HG03039 (cell line): ENCODE data around the gene MAML2.

Experiments
- ATAC-seq: cut with Tn5 transposase; IDR thresholded peaks from one replicate; pipeline ENCODE4 v1.9.1; 2021; ENCODE audit warnings: mild to moderate bottlenecking, moderate library complexity; ENCODE audit not compliant: unreplicated experiment

Gene MAML2

DNA sequence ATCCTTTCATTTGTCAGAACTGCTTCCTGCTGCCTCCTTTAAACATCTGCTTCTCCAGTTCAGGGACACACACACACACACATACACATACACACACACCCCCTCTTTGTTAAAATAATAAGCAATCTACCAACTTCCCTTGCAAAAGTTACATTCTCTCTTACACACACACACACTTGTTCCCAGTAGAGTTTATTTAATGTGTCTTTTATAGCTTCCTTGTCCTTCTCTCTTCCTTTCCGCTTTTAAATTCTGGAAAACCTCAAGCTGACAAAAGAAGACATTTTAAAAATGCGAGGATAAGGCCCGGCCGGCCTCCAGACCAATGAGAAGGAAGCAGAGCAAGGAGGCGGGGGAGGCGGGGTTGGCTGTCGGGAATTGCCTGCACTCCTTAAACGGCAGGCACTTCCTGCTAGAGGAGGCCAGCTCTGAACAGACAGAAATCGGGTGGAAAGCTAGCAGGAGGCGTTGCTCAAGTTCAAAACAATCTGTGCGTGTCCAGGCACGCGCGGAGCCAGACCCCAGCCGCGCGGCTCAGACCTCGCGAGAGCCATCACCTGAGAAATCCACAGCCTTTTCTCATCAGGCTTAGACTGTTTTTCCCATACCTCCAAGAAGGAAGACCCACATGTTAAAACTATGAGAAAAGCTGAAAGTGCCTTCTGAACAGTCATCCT, 99.9 kb downstream of the MAML2 start:
- ATAC-seq, result peak; percentile 94

DNA sequence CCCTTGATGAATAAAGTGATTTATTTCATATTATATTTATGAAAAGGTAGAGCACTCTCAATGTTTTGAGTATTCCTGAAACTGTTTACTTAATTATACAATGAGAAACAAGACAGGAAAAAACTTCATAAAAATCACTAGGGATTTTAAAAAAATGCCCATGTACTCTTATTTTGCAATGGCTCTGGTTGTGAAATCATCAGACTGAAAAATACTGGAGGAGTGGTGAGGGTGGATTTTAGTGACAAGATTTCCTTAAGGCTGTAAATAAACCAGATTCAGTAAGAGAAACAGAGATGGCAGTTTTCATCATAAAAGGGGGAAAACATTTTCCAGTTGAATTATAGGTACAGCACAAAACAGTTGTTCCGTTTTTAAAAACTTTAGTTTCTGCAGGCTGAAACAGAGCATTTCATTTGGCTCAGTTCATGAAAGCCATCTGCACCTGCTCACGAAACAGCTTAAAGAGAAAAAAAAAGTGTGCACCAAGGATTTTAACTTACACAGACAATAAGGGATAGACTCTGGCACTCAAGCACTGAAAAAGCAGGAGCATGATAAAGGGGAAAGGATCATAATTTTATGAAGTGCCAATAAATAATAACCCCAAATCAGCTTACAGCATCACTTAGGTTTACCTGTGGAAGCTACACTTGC, 100.7 kb downstream of the MAML2 start:
- no peak for ATAC-seq

DNA sequence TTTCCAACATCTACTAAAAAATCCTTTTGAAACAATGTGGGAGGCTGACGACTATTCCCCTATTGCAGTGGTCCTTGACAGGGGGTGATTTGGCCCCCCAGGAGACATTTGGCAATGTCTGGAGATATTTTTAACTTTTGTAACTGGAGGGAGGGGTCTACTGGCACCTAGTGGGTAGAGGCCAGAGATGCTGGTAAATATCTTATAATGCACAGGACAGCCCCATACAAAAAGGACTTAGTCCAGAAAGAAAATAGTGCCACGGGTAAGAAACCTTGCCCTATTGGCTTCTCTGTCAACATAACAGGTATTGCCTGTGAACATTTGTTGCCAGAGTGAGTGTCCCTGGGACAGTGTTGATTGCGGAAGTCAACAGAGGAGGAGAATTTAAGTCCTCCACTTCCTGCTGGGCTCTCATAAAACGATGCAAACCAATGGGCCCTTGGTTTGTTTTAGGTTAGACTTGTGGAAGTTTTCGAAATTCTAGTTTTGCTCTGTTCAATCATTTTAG, 101.6 kb downstream of the MAML2 start:
- no peak for ATAC-seq

DNA sequence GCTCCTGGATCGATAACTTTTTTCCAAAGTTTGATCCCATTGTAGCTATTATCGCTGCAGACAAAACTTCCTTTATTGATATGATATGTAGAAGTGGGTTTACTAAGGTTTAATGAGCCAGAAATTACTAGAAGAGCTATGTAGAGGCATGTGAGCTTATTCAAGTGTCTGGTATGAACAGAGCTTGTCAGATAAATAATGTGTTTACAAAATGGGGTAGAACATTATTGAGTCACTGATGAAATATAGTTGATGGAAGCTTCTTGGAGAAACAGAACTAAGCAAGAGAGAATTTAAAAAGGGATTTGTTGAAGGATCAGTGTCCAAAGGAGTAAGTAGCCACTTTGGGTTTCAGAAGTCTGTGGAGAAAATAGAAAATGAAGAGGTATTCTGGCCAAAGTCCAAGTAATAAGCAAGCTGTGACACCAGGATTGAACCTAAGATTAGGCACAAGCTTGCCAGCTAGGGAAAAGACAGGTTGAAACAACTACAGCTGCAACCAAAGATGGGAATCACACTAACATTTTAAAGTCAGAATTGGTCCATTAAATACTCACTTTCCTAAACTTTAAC, 104.3 kb downstream of the MAML2 start:
- ATAC-seq, result no peak

DNA sequence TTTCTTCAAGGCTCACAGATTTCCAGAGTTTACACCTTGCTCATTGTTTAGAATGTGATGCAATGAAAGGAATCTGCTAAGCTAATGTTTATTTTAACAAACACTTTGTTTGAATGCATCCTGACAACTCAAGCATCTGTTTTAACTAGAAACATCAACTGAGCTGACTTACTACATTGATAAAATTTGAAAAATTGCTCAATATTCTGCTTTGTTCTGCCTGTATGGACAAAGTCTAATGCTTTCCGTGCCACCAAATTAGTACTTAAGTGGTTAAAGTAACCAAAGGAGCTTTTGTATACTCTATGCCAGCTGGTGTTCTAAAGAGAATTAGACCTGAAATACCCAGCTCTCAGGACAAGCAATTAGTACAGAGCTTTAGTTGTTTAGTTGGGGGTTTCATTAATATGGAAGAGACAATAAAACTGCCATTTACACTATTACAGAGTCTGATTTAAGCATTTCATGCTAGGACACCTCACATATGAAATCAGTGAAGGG, 105.2 kb downstream of the MAML2 start:
- ATAC-seq, result no peak

DNA sequence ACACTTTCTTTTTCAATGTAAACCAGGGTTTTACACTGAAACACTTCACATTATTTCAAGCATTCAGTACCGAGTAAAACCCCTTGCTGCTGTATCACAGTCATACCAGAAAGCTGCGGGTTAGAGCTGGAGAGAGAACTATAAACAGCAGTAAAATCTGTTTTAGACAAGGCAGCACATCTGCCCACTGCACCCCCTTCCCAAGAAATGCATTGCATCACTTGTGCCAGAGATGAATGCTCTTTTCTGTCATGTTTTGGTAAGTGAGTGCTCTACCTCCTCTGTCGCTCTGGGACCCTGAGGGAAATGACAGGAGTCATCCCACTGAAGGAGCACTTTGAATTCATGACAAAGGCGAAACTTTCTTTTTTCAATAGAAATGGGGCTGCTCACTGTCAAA, 107.2 kb downstream of the MAML2 start:
- ATAC-seq, result peak; percentile 91

DNA sequence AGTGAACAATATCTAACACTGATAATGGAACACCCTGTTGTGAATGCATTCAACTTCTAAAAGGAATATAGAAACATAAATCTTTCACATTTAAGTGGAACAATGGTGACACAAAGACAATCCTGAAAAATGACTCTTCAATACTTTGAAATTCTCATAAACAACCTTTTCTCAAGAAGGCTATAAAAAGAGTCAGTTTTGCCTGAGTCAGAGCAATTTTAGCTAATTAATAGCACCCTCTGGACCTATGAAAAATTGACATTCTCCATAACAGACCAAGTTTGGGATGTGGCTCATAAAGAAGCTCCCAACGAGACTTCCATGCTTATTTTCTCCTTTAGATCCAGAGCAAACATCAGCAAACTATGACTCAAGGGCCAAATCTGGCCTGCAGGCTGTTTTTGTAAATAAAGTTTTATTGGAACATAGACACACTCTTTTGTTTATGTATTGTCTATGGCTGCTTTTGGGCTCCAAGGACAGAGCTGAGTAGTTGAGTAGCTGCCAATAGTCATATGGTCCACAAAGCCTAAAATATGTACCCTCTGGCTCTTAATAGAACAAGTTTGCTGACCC, 108.0 kb downstream of the MAML2 start:
- no peak for ATAC-seq

DNA sequence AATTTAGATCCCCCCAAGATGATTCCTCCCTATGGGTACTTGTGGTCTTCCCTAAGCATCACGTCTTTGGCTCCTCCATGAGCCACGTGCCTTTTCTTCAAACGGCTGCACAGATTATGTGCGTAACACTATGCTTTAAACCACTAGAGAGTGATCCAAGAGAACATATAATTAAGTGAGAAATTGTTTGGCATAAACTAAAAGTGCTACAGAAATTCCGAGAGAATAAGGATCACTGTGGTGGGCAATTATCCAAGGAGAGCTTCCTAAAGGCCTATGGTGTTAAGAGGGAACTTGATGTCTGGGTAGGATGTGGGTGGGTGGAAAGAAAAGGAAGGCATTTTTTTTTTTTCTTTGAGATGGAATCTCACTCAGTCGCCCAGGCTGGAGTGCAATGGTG, 110.9 kb downstream of the MAML2 start:
- no peak for ATAC-seq

DNA sequence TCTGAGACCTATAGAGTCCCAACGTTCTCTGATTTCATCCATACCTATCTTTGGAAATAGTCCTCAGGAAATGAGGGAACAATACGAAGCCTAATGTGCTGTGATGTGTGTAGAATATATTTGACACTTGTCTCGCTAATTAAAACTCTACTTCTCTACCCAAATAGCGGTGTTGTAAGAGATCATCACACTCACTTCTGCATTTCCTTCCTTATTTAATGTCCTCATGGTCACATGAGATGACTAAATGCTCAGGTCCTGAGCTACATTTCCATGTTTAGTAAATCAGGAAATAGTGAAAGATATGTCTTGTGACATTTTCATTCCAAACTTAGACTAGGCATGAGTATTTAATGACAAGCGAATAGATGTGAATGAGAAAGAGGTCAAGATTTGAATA, 112.3 kb downstream of the MAML2 start:
- no peak for ATAC-seq

DNA sequence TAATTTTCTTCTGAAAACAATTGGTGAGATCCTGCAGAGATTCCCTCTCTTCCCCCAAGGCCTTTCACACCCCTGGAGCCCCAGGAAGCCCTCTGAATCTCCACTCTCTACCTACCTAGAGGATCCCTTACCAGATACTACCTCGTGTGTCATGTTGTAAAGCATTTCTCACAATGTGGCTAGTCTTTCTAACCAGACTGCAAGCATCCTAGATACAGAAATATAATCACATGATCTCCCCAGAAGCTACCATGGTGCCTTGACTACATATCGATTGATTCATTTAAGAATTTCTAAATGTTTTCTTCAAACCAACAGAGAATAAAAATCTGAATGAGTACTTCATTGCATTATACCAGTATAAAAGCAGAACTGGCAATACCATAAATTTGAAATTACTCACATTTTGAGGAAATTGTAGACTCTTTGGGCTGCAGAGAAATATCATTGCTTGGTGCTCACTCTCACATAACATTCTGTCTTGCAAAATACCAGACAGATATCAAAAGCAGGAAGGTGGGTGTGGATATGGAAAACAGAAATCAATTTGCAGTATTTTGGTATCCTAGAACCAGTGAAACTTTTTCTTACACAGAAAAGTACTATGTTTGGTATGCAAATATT, 113.5 kb downstream of the MAML2 start:
- no peak for ATAC-seq

DNA sequence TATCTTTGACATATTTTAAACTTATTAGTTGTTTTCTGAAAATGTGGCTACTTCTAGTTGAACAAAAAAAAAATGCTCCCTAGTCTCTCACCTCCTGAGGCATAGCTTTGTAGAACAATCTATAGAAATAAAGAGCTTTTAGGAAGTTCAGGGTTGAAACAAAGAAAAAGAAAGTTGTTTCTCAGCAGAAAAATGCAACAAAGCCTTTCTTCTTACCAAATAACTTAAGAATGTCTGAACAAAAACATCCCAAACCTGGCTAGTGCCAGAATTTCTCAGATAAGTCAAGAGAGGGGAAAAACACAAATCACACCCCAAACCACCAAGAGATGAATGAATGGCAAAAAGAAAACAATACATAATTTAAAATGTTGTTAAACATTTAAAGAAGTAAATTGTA, 114.1 kb downstream of the MAML2 start:
- ATAC-seq, result no peak

DNA sequence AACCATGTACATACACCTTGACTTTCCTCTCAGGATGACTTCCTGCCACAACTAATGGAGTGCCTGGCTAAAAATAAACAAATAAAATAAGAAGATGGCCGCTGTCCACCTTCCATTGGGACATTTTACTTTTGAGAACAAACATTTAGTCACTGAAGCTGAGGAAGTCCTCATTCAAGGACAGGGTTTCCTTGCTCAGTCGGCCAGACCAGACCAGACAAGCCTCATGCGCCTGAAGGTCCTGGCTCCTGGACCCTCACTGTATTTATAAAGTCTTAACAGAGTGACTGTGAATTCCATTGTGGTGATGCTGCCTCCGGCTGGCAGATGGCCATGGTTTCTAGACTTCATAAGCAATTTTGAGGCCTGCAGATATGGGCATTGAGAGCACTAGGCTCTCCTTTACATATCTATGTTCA, 114.5 kb downstream of the MAML2 start:
- no peak for ATAC-seq

DNA sequence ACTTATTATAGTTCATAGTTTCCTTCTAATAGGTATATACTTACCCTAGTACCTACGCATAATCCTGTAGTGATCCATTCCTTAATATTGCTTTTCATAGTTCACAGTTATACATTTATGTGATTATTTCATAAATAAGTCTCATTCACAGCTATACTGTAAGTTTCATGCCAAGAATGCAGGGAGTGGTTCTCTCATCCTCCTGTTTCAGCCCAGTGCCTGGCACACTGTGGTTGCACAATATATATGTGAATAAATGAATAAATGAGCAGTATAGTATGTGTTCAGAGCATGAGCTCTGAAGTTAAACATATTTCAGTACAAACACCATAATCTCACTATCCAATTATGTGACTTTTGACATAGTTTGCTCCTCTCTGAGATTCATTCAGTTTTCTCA, 115.8 kb downstream of the MAML2 start:
- no peak for ATAC-seq

DNA sequence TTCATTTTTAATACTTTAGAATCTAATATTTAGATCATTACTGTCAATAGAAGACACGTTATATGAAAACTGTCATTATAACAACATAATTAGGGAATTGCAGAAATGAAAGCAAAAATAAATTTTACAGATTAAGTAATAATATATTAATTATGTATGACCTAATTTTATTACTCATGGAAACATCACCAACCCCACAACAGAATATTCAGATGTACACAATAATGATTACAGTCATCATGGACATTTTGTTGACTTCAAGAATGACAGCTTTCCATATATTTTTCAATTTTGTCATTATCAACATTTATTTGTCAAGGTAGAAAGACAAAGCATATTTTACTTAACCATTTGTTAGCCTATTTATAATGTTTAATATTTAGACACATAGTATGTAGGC, 119.9 kb downstream of the MAML2 start:
- no peak for ATAC-seq

DNA sequence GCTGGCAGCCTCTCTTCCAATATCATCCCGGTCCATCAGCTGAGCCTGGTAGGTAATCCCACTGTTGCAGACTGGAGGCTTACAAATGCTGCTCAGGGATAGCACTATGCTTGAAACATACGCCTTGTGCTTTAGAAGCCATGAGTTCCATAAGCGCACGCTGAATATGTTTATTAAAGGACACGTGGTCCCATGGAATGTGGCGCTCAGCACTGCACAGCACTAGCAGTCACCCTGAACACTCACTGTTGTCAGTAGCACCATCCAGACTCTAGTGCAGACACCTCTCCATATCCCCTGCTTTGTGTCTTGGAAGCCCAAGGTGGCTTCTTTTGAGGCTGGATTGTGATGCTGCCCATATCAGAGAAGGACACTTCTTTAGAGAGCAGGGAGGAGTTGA, 120.9 kb downstream of the MAML2 start:
- no peak for ATAC-seq

DNA sequence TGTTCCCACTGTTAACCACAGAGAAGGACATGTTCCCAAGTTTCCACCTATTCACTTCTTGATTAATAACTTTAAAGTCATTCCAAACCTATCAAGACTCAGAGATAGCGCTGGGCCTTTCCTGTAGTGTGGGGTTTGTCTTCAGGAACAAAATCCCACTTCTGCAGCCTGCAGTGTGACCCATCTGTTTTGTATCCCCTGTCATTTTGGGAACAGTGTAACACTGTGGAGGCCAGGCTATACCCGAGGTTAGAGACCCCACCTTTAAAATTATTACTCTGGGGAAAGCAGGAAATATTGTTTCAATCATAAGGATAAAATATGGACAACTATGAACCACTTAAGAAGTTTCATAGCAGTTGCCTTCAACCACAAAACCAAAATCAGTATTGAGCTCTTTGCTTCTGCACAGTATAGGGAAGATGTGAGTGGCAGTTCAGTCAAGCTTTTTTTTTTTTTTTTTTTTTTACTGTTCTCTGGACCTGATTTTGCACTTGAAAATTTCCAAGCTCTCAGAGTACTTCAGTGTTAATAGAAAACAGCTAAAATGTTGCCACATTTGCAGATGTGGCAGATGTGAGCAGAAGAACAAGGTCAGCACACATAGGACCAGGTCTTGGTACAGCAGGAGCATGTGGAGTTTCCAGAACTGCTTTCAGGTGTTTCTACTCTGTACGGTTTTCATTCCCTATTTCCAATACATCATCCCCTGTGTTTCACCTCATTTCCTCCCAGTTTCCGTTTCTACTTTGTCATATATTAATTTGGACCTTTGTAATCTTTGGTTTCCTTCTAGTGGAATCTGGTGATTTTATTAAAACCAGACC, 121.5 kb downstream of the MAML2 start:
- ATAC-seq, result no peak

DNA sequence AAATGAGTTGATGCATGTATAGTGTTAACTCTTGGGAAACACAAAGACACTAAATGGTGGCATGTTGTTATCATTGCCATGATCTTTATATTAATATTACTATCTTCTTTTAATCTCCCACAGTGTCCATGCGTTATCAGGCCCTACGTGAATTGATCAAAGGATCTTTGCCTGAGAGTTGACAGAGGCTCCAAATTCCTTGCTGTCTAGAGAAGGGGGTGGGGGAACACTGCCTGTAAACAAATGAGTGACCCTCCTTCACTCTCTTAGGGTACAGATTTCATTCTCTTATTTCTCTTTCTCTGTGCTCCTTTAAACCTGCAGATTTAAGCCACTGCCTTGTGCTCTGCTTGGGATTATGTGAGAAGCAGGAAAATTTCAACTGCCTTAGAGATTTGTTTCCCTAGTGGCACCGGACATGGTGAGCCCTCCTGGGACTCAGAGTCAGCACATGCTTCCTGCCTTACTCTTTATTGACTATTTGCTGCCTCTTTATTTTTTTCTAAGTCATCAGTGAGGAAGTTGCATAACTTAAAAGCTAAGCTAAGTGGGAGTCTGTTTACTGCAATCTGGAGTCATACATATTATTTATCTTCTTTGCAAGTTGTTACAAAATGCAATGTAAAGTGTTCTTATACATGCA, 122.9 kb downstream of the MAML2 start:
- no peak for ATAC-seq

DNA sequence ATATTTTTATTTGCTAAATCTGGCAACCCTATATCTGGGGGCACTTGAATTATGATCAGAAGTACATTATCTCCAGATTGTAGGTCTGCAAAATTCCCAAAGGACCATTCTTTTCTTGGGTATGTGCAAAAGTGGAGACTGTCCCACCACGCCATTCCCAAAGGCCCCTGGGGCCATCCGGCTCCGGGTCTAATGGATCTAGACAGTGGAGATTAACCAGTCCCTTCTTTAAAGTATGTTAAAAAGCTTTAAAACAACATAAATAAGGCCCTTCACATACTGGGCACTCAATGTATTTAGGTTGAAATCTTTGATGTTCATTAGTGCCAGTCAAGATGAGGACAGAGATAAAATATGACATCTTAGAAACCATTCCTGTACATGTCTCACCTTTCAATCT, 124.1 kb downstream of the MAML2 start:
- no peak for ATAC-seq

DNA sequence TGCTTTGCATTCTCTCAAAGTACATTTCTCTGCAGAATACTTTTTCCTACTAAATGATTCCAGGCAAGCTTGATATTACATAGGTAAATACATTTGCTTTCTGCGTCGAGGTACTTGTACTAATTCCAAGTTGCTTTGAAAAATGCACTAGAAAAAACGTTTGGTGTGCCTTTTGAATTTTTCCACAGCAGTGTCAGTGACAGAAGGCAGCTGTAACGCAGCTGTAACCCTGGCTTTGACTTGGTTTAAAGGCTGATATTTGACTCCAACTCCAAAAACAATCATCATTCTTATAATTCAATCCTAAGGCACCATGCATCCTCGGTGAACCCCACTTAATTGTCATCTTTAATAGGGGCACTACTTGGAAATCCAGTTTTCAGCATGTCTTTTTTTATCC, 125.0 kb downstream of the MAML2 start:
- no peak for ATAC-seq

DNA sequence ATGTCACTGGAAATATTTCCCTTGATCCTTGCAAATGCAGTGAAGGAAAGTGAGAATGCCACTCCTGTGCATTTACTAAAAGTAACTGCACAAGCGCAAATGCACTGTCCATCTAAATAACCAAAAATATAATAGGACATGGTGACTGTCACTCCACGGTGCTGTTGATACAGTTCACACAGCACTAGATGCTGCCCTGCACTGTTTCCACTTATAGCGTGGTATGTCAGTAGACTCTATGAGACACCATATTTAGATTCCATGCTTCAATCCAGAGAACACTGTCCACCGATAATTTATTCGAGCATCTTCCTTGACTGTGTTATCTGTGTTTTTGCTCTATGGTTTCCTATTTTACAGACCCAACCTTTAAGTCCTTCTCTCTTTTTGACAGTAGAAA, 125.8 kb downstream of the MAML2 start:
- no peak for ATAC-seq
